DMS153 (cell line): ENCODE results near the gene FCRL6.

Experiments
- DNase-seq: peaks from one replicate; lab custom pipeline; 2025; lab: John Stamatoyannopoulos, UW

Gene FCRL6

GRCh38 chr1:159835862-159836525 lies 33.8 kb downstream of the FCRL6 start:
- DNase-seq, result no peak

- no peak for DNase-seq
These were observed 36.6 kb downstream of the FCRL6 start for GRCh38 chr1:159838715-159839114.

GRCh38 chr1:159839116-159839849 lies 37.1 kb downstream of the FCRL6 start:
- no peak for DNase-seq

GRCh38 chr1:159841749-159842148 lies 39.6 kb downstream of the FCRL6 start:
- no peak for DNase-seq

GRCh38 chr1:159843459-159843858 lies 41.3 kb downstream of the FCRL6 start:
- DNase-seq, result no peak

GRCh38 chr1:159845751-159846629 lies 43.8 kb downstream of the FCRL6 start:
- DNase-seq, result no peak

- no peak for DNase-seq
These were observed 45.1 kb downstream of the FCRL6 start for GRCh38 chr1:159847231-159847630.

- DNase-seq, result no peak
These were observed 46.2 kb downstream of the FCRL6 start for GRCh38 chr1:159848326-159848725.

- DNase-seq, result no peak
These were observed 47.6 kb downstream of the FCRL6 start for GRCh38 chr1:159849626-159850366.

- no peak for DNase-seq
These were observed 49.2 kb downstream of the FCRL6 start for GRCh38 chr1:159851407-159851806.

- DNase-seq, result no peak
These were observed 51.4 kb downstream of the FCRL6 start for GRCh38 chr1:159853417-159854115.

- DNase-seq, result peak; percentile 55
These were observed 52.0 kb downstream of the FCRL6 start for GRCh38 chr1:159854116-159854692.

- DNase-seq, result peak; percentile 74
These were observed 52.6 kb downstream of the FCRL6 start for GRCh38 chr1:159854693-159855192.

- no peak for DNase-seq
These were observed 53.5 kb downstream of the FCRL6 start for GRCh38 chr1:159855709-159856108.

GRCh38 chr1:159856576-159856975 lies 54.4 kb downstream of the FCRL6 start:
- no peak for DNase-seq

GRCh38 chr1:159857889-159858288 lies 55.7 kb downstream of the FCRL6 start:
- no peak for DNase-seq

- DNase-seq, result no peak
These were observed 57.7 kb downstream of the FCRL6 start for GRCh38 chr1:159859767-159860322.

GRCh38 chr1:159860456-159860855 lies 58.3 kb downstream of the FCRL6 start:
- DNase-seq, result no peak

GRCh38 chr1:159861218-159861617 lies 59.1 kb downstream of the FCRL6 start:
- DNase-seq, result no peak

GRCh38 chr1:159862031-159862430 lies 59.9 kb downstream of the FCRL6 start:
- DNase-seq, result no peak
